GM23248 (cell line): Measurements from ENCODE around the gene BCL7C. TPM values are rescaled to one million over a fixed set of nuclear protein-coding genes. Genes with fewer than 3 reads are reported as not detected.

Experiments used
- DNase-seq: peaks from one replicate; pipeline ENCODE4 v3.0.0-alpha.2; 2015
- H2AFZ ChIP-seq: fragments of 200-600 bp; sonication (generic); 2 replicates; pipeline ENCODE4 v1.6.1; 2016; ENCODE audit warnings: antibody characterized with exemption
- H3F3A ChIP-seq: fragments of 200-600 bp; sonication (generic); 2 replicates; pipeline ENCODE4 v1.6.1; 2016; ENCODE audit warnings: mild to moderate bottlenecking, antibody characterized with exemption, mixed run types; ENCODE audit not compliant: insufficient read depth
- H3K27ac ChIP-seq: fragments of 200-600 bp; sonication (generic); 2 replicates; pipeline ENCODE4 v1.5.1; 2016; ENCODE audit warnings: mild to moderate bottlenecking
- H3K27me3 ChIP-seq: fragments of 200-600 bp; sonication (generic); replicated peaks from 2 replicates; pipeline ENCODE4 v1.6.1; 2016; ENCODE audit warnings: mild to moderate bottlenecking; ENCODE audit not compliant: insufficient read depth
- H3K36me3 ChIP-seq: fragments of 200-600 bp; sonication (generic); 2 replicates; pipeline ENCODE4 v1.6.1; 2016; ENCODE audit warnings: low read depth, mild to moderate bottlenecking
- H3K4me1 ChIP-seq: fragments of 200-600 bp; sonication (generic); 2 replicates; pipeline ENCODE4 v1.6.1; 2016; ENCODE audit warnings: mild to moderate bottlenecking; ENCODE audit not compliant: insufficient read depth
- H3K4me2 ChIP-seq: fragments of 200-600 bp; sonication (generic); one replicate; pipeline ENCODE4 v1.6.1; 2016; ENCODE audit warnings: mild to moderate bottlenecking; ENCODE audit not compliant: unreplicated experiment
- H3K4me3 ChIP-seq: fragments of 200-600 bp; sonication (generic); 2 replicates; pipeline ENCODE4 v1.5.1; 2016; ENCODE audit warnings: mild to moderate bottlenecking
- H3K79me2 ChIP-seq: fragments of 200-600 bp; sonication (generic); 2 replicates; pipeline ENCODE4 v1.6.1; 2016; ENCODE audit warnings: mild to moderate bottlenecking; ENCODE audit not compliant: insufficient read depth
- H3K9ac ChIP-seq: fragments of 200-600 bp; sonication (generic); 2 replicates; pipeline ENCODE4 v1.6.1; 2016; ENCODE audit warnings: mild to moderate bottlenecking
- H3K9me2 ChIP-seq: fragments of 200-600 bp; sonication (generic); 2 replicates; pipeline ENCODE4 v1.6.1; 2016; ENCODE audit warnings: mixed run types, mild to moderate bottlenecking, moderate library complexity; ENCODE audit not compliant: insufficient read depth
- H3K9me3 ChIP-seq: fragments of 200-600 bp; sonication (generic); one replicate; pipeline ENCODE4 v1.6.1; 2017; ENCODE audit warnings: low read depth
- H4K20me1 ChIP-seq: fragments of 200-600 bp; sonication (generic); 2 replicates; pipeline ENCODE4 v1.6.0; 2016; ENCODE audit not compliant: insufficient read depth
- EZH2 ChIP-seq: fragments of 200-600 bp; sonication (generic); IDR thresholded peaks from 2 replicates; pipeline ENCODE4 v1.6.1; 2018; ENCODE audit warnings: antibody characterized with exemption, mild to moderate bottlenecking; ENCODE audit not compliant: insufficient read depth, poor library complexity, severe bottlenecking
- EZH2phosphoT487 ChIP-seq: fragments of 200-600 bp; sonication (generic); IDR thresholded peaks from 2 replicates; pipeline ENCODE4 v1.6.1; 2018; ENCODE audit warnings: antibody characterized with exemption, moderate library complexity, mild to moderate bottlenecking, low read depth; ENCODE audit not compliant: insufficient read depth
- WGBS, 2 experiments: methylation state at CpG; one replicate each; pipeline ENCODE4 v1.1.6; 2015 to 2017; ENCODE audit warnings: low lambda C conversion rate in 2 of 2, low coverage in 1 of 2; ENCODE audit errors: missing lambda C conversion rate in 2 of 2; 5-methylcytosine and 5-hydroxymethylcytosine counted together
- in situ Hi-C: fragments of 300-500 bp; cut with MboI; formaldehyde crosslinking; loops from 2 replicates; pipeline ENCODE4 v1.15.0; 2020
- microRNA counts: library from miRNA; unstranded; fragments of <30 nt; microRNA quantifications from one replicate; lab custom pipeline; 2016
- microRNA-seq: library from miRNA; unstranded; fragments of <30 nt; microRNA quantifications from one replicate; pipeline ENCODE4, GENCODE V29; 2016; ENCODE audit warnings: borderline number of aligned reads
- polyA plus RNA-seq: library from polyadenylated mRNA; unstranded; fragments of >200 nt; fragmentation: Nextera tagmentation; extraction: Ambion mirVana; gene quantifications from 2 replicates; pipeline ENCODE4 v1.2.1, GENCODE V29; 2016
- small RNA-seq: library from RNA; depleted of rRNA; stranded (forward); fragments of <200 nt; gene quantifications from one replicate; pipeline ENCODE3, GENCODE V24; 2014; ENCODE audit warnings: low read depth, low replicate concordance
- total RNA-seq: library from RNA; depleted of rRNA; stranded (reverse); fragments of >200 nt; shearing (Covaris generic); gene quantifications from 2 replicates; pipeline ENCODE4 v1.2.3, GENCODE V29; 2014; rRNA removed

Gene BCL7C
- total and polyA plus RNA-seq, 2 experiments from 2014 or later = 62.5 to 77.1 TPM

- H3K4me3 ChIP-seq = no peak overlapping the region
- no peaks in the 10 kb centered on the region for H3K36me3 ChIP-seq
- H3K9ac ChIP-seq = no peak overlapping the region
- H3K9me3 ChIP-seq = no peaks in the 10 kb centered on the region
- in situ Hi-C loops = loop anchor here (5.0 kb wide), 1 partner anchor 78 kb away; no protein-coding TSS in a partner anchor
- DNase-seq = no peak
- H3K4me1 ChIP-seq = no peaks in the 10 kb centered on the region
- H4K20me1 ChIP-seq = no peaks in the 10 kb centered on the region
- H3K27ac ChIP-seq = no peak overlapping the region
- WGBS, 2 experiments = 56 to 67% methylated on average over 5 of the region's 5 CpGs
- H3K9me2 ChIP-seq = no peaks in the 10 kb centered on the region
- H3K27me3 ChIP-seq = no peaks in the 10 kb centered on the region
- TF ChIP-seq EZH2 (no peak), EZH2phosphoT487 (no peak)
- H2AFZ ChIP-seq = no peak overlapping the region
- H3K79me2 ChIP-seq = no peaks in the 10 kb centered on the region
- H3K4me2 ChIP-seq = no peak overlapping the region
- H3F3A ChIP-seq = no peaks in the 10 kb centered on the region
Observed at GRCh38 chr16:30839523-30840227, 54.2 kb downstream of the BCL7C start.

- no peaks in the 10 kb centered on the region for H3K27me3 ChIP-seq
- no peaks in the 10 kb centered on the region for H4K20me1 ChIP-seq
- no peaks in the 10 kb centered on the region for H3K4me1 ChIP-seq
- no peaks in the 10 kb centered on the region for H3K36me3 ChIP-seq
- no peak for DNase-seq
- H3K79me2 ChIP-seq = no peaks in the 10 kb centered on the region
- no peaks in the 10 kb centered on the region for H3F3A ChIP-seq
- H3K4me2 ChIP-seq = no peak overlapping the region
- no peaks in the 10 kb centered on the region for H3K9me3 ChIP-seq
- WGBS, 2 experiments = 65% methylated on average over 3 of the region's 3 CpGs
- TF ChIP-seq EZH2phosphoT487 = no peak
- TF ChIP-seq EZH2 = no peak
- no peak overlapping the region for H3K27ac ChIP-seq
- no peak overlapping the region for H3K4me3 ChIP-seq
- in situ Hi-C loops = no loop called here
- no peak overlapping the region for H3K9ac ChIP-seq
- H3K9me2 ChIP-seq = no peaks in the 10 kb centered on the region
- no peak overlapping the region for H2AFZ ChIP-seq
Observed at GRCh38 chr16:30838876-30839471, 54.9 kb downstream of the BCL7C start.

- H3K9ac ChIP-seq = no peak overlapping the region
- in situ Hi-C loops = no loop called here
- no peaks in the 10 kb centered on the region for H3K27me3 ChIP-seq
- no peaks in the 10 kb centered on the region for H3K9me3 ChIP-seq
- no peak for DNase-seq
- H3K27ac ChIP-seq = no peak overlapping the region
- H4K20me1 ChIP-seq = no peaks in the 10 kb centered on the region
- no peaks in the 10 kb centered on the region for H3K36me3 ChIP-seq
- no peaks in the 10 kb centered on the region for H3K9me2 ChIP-seq
- no peaks in the 10 kb centered on the region for H3K79me2 ChIP-seq
- no peak overlapping the region for H3K4me3 ChIP-seq
- no peaks in the 10 kb centered on the region for H3F3A ChIP-seq
- no peak for TF ChIP-seq EZH2
- TF ChIP-seq EZH2phosphoT487 = no peak
- WGBS, 2 experiments = 81 to 91% methylated on average over 1 of the region's 1 CpG
- H3K4me2 ChIP-seq = no peak overlapping the region
- no peak overlapping the region for H2AFZ ChIP-seq
- no peaks in the 10 kb centered on the region for H3K4me1 ChIP-seq
Observed at GRCh38 chr16:30837904-30838303, 56.0 kb downstream of the BCL7C start.

MicroRNAs encoded within 50 kb of the gene (microRNA counts, 767-probe panel; counts per million panel counts)
- 447 counts per million, percentile 86 among the panel's probes with 10 or more counts for microRNA hsa-miR-762 (lab: Ali Mortazavi, UCI)

Small RNA genes lying within 50 kb of the gene (microRNA-seq; reads per million reads assigned to microRNA genes)
- gene MIR4519 = not detected
- gene MIR762 = not detected

Small RNA genes lying within 50 kb of the gene (small RNA-seq; reads per million reads assigned to genes)
- gene MIR4519 (not detected), gene MIR762 (not detected)

Other genes with a start within 250 kb of the BCL7C start
- gene PRR14, start 243.1 kb downstream of the BCL7C start, total RNA-seq = 5.6 and 7.2 TPM in 2 replicates
- 15.2 and 18.0 TPM in 2 replicates for gene PRR14, start 243.1 kb downstream of the BCL7C start, polyA plus RNA-seq
- 13.9 and 14.2 TPM in 2 replicates for gene FBRS, start 235.6 kb downstream of the BCL7C start, total RNA-seq
- 5.8 and 7.6 TPM in 2 replicates for gene FBRS, start 235.6 kb downstream of the BCL7C start, polyA plus RNA-seq
- gene SRCAP, start 194.9 kb downstream of the BCL7C start, total RNA-seq = 9.1 and 14.3 TPM in 2 replicates
- gene SRCAP, start 194.9 kb downstream of the BCL7C start, polyA plus RNA-seq = 22.8 and 23.7 TPM in 2 replicates
- gene PHKG2, start 145.7 kb downstream of the BCL7C start, total RNA-seq = 12.5 and 19.9 TPM in 2 replicates
- gene PHKG2, start 145.7 kb downstream of the BCL7C start, polyA plus RNA-seq = 15.7 and 17.0 TPM in 2 replicates
- 0.89 and 2.7 TPM in 2 replicates for gene CFAP119, start 132.0 kb downstream of the BCL7C start, total RNA-seq
- 4.1 and 4.6 TPM in 2 replicates for gene CFAP119, start 132.0 kb downstream of the BCL7C start, polyA plus RNA-seq
- gene RNF40, start 131.8 kb downstream of the BCL7C start, total RNA-seq = 97.9 and 99.0 TPM in 2 replicates
- 71.2 and 71.5 TPM in 2 replicates for gene RNF40, start 131.8 kb downstream of the BCL7C start, polyA plus RNA-seq
- gene ZNF629, start 106.9 kb downstream of the BCL7C start, total RNA-seq = 12.2 and 19.3 TPM in 2 replicates
- 4.8 and 5.0 TPM in 2 replicates for gene ZNF629, start 106.9 kb downstream of the BCL7C start, polyA plus RNA-seq
- gene CTF1, start 2.5 kb upstream of the BCL7C start, total RNA-seq = 4.4 and 4.8 TPM in 2 replicates
- gene CTF1, start 2.5 kb upstream of the BCL7C start, polyA plus RNA-seq = 2.0 and 2.1 TPM in 2 replicates
- gene FBXL19, start 29.5 kb upstream of the BCL7C start, total RNA-seq = 18.2 and 23.0 TPM in 2 replicates
- gene FBXL19, start 29.5 kb upstream of the BCL7C start, polyA plus RNA-seq = 0.39 and 0.64 TPM in 2 replicates
- gene ORAI3, start 55.0 kb upstream of the BCL7C start, total RNA-seq = 36.1 and 39.7 TPM in 2 replicates
- 30.9 and 31.6 TPM in 2 replicates for gene ORAI3, start 55.0 kb upstream of the BCL7C start, polyA plus RNA-seq
- 2.0 and 2.3 TPM in 2 replicates for gene SETD1A, start 63.7 kb upstream of the BCL7C start, total RNA-seq
- 4.0 and 5.9 TPM in 2 replicates for gene SETD1A, start 63.7 kb upstream of the BCL7C start, polyA plus RNA-seq
- 69.7 and 73.2 TPM in 2 replicates for gene HSD3B7, start 91.1 kb upstream of the BCL7C start, total RNA-seq
- 40.2 and 40.9 TPM in 2 replicates for gene HSD3B7, start 91.1 kb upstream of the BCL7C start, polyA plus RNA-seq
- gene STX1B, start 116.6 kb upstream of the BCL7C start, total RNA-seq = 2.0 and 2.3 TPM in 2 replicates
- gene STX1B, start 116.6 kb upstream of the BCL7C start, polyA plus RNA-seq = 0.23 and 0.46 TPM in 2 replicates
- 24.9 and 25.8 TPM in 2 replicates for gene STX4, start 139.5 kb upstream of the BCL7C start, total RNA-seq
- 49.3 and 52.1 TPM in 2 replicates for gene STX4, start 139.5 kb upstream of the BCL7C start, polyA plus RNA-seq
- gene ZNF668, start 180.2 kb upstream of the BCL7C start, total RNA-seq = 20.6 and 21.8 TPM in 2 replicates
- 19.5 and 20.8 TPM in 2 replicates for gene ZNF668, start 180.2 kb upstream of the BCL7C start, polyA plus RNA-seq
- gene ZNF646, start 180.3 kb upstream of the BCL7C start, total RNA-seq = 10.6 and 12.8 TPM in 2 replicates
- 3.5 and 4.0 TPM in 2 replicates for gene ZNF646, start 180.3 kb upstream of the BCL7C start, polyA plus RNA-seq
- gene PRSS53, start 194.9 kb upstream of the BCL7C start, total RNA-seq = 7.0 and 10.5 TPM in 2 replicates
- 0.84 and 0.95 TPM in 2 replicates for gene PRSS53, start 194.9 kb upstream of the BCL7C start, polyA plus RNA-seq
- gene VKORC1, start 200.7 kb upstream of the BCL7C start, total RNA-seq = 444 and 480 TPM in 2 replicates
- gene VKORC1, start 200.7 kb upstream of the BCL7C start, polyA plus RNA-seq = 535 and 542 TPM in 2 replicates
- gene BCKDK, start 214.3 kb upstream of the BCL7C start, total RNA-seq = 42.1 and 71.4 TPM in 2 replicates
- gene BCKDK, start 214.3 kb upstream of the BCL7C start, polyA plus RNA-seq = 108 and 114 TPM in 2 replicates
- gene KAT8, start 223.6 kb upstream of the BCL7C start, total RNA-seq = 27.8 and 50.9 TPM in 2 replicates
- 18.4 and 19.3 TPM in 2 replicates for gene KAT8, start 223.6 kb upstream of the BCL7C start, polyA plus RNA-seq
- gene PRSS8, start 241.7 kb upstream of the BCL7C start, total RNA-seq = not detected in 2 replicates
- gene PRSS8, start 241.7 kb upstream of the BCL7C start, polyA plus RNA-seq = not detected in 2 replicates